HG02973 (cell line): ENCODE results near the gene SLC9A9.
A peak's percentile ranks its signal among the peaks of the same experiment; 100 is the strongest.
"Not testable (repeated sequence)": the region's sequence is repeated elsewhere in the genome, so short reads cannot be mapped to it uniquely, and the experiment has no call there.

Experiments used
- ATAC-seq: cut with Tn5 transposase; IDR thresholded peaks from one replicate; pipeline ENCODE4 v1.9.1; 2021; ENCODE audit warnings: moderate library complexity; ENCODE audit not compliant: unreplicated experiment

Gene SLC9A9

GRCh38 chr3:143810953-143811265 is 37.4 kb downstream of the SLC9A9 start:
- ATAC-seq = no peak

GRCh38 chr3:143810166-143810952 is 37.9 kb downstream of the SLC9A9 start:
- no peak for ATAC-seq

- no peak for ATAC-seq
Measured at GRCh38 chr3:143809121-143809621, 39.1 kb downstream of the SLC9A9 start.

GRCh38 chr3:143808030-143808429 is 40.2 kb downstream of the SLC9A9 start:
- ATAC-seq = no peak

- no peak for ATAC-seq
Measured at GRCh38 chr3:143806038-143806437, 42.2 kb downstream of the SLC9A9 start.

GRCh38 chr3:143805476-143805875 is 42.8 kb downstream of the SLC9A9 start:
- ATAC-seq = not testable (repeated sequence)

- ATAC-seq = not testable (repeated sequence)
Measured at GRCh38 chr3:143801046-143801445, 47.2 kb downstream of the SLC9A9 start.

- ATAC-seq = not testable (repeated sequence)
Measured at GRCh38 chr3:143798151-143798550, 50.1 kb downstream of the SLC9A9 start.

- no peak for ATAC-seq
Measured at GRCh38 chr3:143795874-143796273, 52.4 kb downstream of the SLC9A9 start.

GRCh38 chr3:143794793-143795462 is 53.3 kb downstream of the SLC9A9 start:
- ATAC-seq = no peak

- no peak for ATAC-seq
Measured at GRCh38 chr3:143793971-143794370, 54.3 kb downstream of the SLC9A9 start.

GRCh38 chr3:143791386-143791785 is 56.9 kb downstream of the SLC9A9 start:
- ATAC-seq = no peak

- no peak for ATAC-seq
Measured at GRCh38 chr3:143786219-143787191, 61.8 kb downstream of the SLC9A9 start.

- ATAC-seq = no peak
Measured at GRCh38 chr3:143784446-143784845, 63.8 kb downstream of the SLC9A9 start.

GRCh38 chr3:143783851-143784370 is 64.4 kb downstream of the SLC9A9 start:
- ATAC-seq = no peak

- ATAC-seq = peak; percentile 85
Measured at GRCh38 chr3:143775459-143775858, 72.8 kb downstream of the SLC9A9 start.

- no peak for ATAC-seq
Measured at GRCh38 chr3:143771939-143772338, 76.3 kb downstream of the SLC9A9 start.

GRCh38 chr3:143771258-143771657 is 77.0 kb downstream of the SLC9A9 start:
- ATAC-seq = no peak

GRCh38 chr3:143770391-143770790 is 77.9 kb downstream of the SLC9A9 start:
- no peak for ATAC-seq

GRCh38 chr3:143769616-143770015 is 78.7 kb downstream of the SLC9A9 start:
- ATAC-seq = no peak

GRCh38 chr3:143764840-143765239 is 83.4 kb downstream of the SLC9A9 start:
- no peak for ATAC-seq
